ENCODE measurements around the gene IGF1R. TPM values are rescaled to one million over a fixed set of nuclear protein-coding genes. Genes with fewer than 3 reads are reported as not detected.
A peak's percentile ranks its signal among the peaks of the same experiment; 100 is the strongest.

The IGF1R gene
- total and polyA plus RNA-seq, 7 donors: 1.2 to 130 (median 39.6) TPM

- Histone ChIP-seq H3K27me3 (no peaks in the 10 kb centered on the region), H3K4me1 (peaks cover 0 to 87% (median 73%) of the 10 kb centered on the region in 4 donors), H3K27ac (peak overlapping the region; percentile 41 to 85 (median 68)), H3K9me3 (no peaks in the 10 kb centered on the region), H3K36me3 (no peaks in the 10 kb centered on the region), H3K4me3 (no peak overlapping the region)
- intact Hi-C loops (cut with DNase I): no loop called here
- 86 to 90% methylated on average over 5 of the region's 5 CpGs for WGBS, 2 donors
- TF ChIP-seq POLR2A (IDR thresholded peaks at IDR 0.05): no peak
- TF ChIP-seq CTCF (IDR thresholded peaks at IDR 0.05): no peak
- TF ChIP-seq EP300 (IDR thresholded peaks at IDR 0.05): no peak
- TF ChIP-seq POLR2AphosphoS5 (IDR thresholded peaks at IDR 0.05): no peak
- no peak for DNase-seq
Observed at GRCh38 chr15:98876451-98877369, 228.4 kb downstream of the IGF1R start.

GRCh38 chr15:98878172-98878571, 229.8 kb downstream of the IGF1R start:
- Histone ChIP-seq H3K27me3 (no peaks in the 10 kb centered on the region), H3K4me3 (no peak overlapping the region), H3K36me3 (no peaks in the 10 kb centered on the region), H3K4me1 (peaks cover 0 to 90% (median 72%) of the 10 kb centered on the region in 4 donors), H3K27ac (peak overlapping the region; percentile 64 to 85 (median 72)), H3K9me3 (no peaks in the 10 kb centered on the region)
- TF ChIP-seq EP300 (IDR thresholded peaks at IDR 0.05) (no peak), POLR2AphosphoS5 (IDR thresholded peaks at IDR 0.05) (peak in 2 of 4 donors; percentile 13 to 15), CTCF (IDR thresholded peaks at IDR 0.05) (no peak), POLR2A (IDR thresholded peaks at IDR 0.05) (no peak)
- WGBS, 2 donors: 81 to 86% methylated on average over 3 of the region's 3 CpGs
- no peak for DNase-seq
- intact Hi-C loops (cut with DNase I): no loop called here

GRCh38 chr15:98878862-98879261, 230.5 kb downstream of the IGF1R start:
- Histone ChIP-seq H3K4me1 (peaks cover 0 to 90% (median 69%) of the 10 kb centered on the region in 4 donors), H3K4me3 (no peak overlapping the region), H3K9me3 (no peaks in the 10 kb centered on the region), H3K27ac (peak overlapping the region; percentile 64 to 85 (median 72)), H3K36me3 (no peaks in the 10 kb centered on the region), H3K27me3 (no peaks in the 10 kb centered on the region)
- intact Hi-C loops (cut with DNase I): no loop called here
- TF ChIP-seq POLR2A (IDR thresholded peaks at IDR 0.05): no peak
- no peak for TF ChIP-seq EP300 (IDR thresholded peaks at IDR 0.05)
- no peak for TF ChIP-seq CTCF (IDR thresholded peaks at IDR 0.05)
- TF ChIP-seq POLR2AphosphoS5 (IDR thresholded peaks at IDR 0.05): no peak
- DNase-seq: no peak
- WGBS, 2 donors: 91 to 94% methylated on average over 14 of the region's 14 CpGs

GRCh38 chr15:98881526-98882520, 233.5 kb downstream of the IGF1R start:
- H3K4me3 ChIP-seq: no peak overlapping the region
- H3K4me1 ChIP-seq: peaks cover 0 to 78% (median 51%) of the 10 kb centered on the region in 4 donors
- no peaks in the 10 kb centered on the region for H3K36me3 ChIP-seq
- DNase-seq: no peak
- TF ChIP-seq CTCF (IDR thresholded peaks at IDR 0.05) (peak; percentile 31 to 60 (median 42)), POLR2A (IDR thresholded peaks at IDR 0.05) (no peak)
- intact Hi-C loops (cut with DNase I): no loop called here
- H3K27ac ChIP-seq: peak overlapping the region in 1 of 4 donors; percentile 85
- no peaks in the 10 kb centered on the region for H3K27me3 ChIP-seq
- 64 to 75% methylated on average over 14 of the region's 14 CpGs for WGBS, 2 donors
- no peaks in the 10 kb centered on the region for H3K9me3 ChIP-seq
